HepG2 (cell line): ENCODE results near the gene MYO1B. TPM values are rescaled to one million over a fixed set of nuclear protein-coding genes. Genes with fewer than 3 reads are reported as not detected.

Source experiments
- ATM ChIP-seq: fragments of 450-650 bp; IDR thresholded peaks from 2 replicates; pipeline ENCODE4 v1.7.1; 2017; ENCODE audit warnings: mild to moderate bottlenecking, borderline replicate concordance
- FOXA3 ChIP-seq: IDR thresholded peaks from 2 replicates; pipeline ENCODE4 v1.6.1; 2016; ENCODE audit warnings: missing genetic modification reagents, missing compliant biosample characterization
- ISL2 ChIP-seq: sonication (generic); formaldehyde crosslinking; IDR thresholded peaks from 2 replicates; pipeline ENCODE4 v1.5.0; 2020; ENCODE audit warnings: missing genetic modification reagents
- NR2C2 ChIP-seq: sonication (generic); formaldehyde crosslinking; IDR thresholded peaks from 2 replicates; pipeline ENCODE4 v1.4.0; 2020; ENCODE audit warnings: missing genetic modification reagents, mild to moderate bottlenecking, moderate library complexity, borderline replicate concordance
- SP2 ChIP-seq: sonication (generic); formaldehyde crosslinking; IDR thresholded peaks from 2 replicates; pipeline ENCODE4 v1.5.1; 2020; ENCODE audit warnings: mild to moderate bottlenecking, missing genetic modification reagents
- WIZ ChIP-seq: sonication (generic); formaldehyde crosslinking; IDR thresholded peaks from 2 replicates; pipeline ENCODE4 v1.5.1; 2020; ENCODE audit warnings: mild to moderate bottlenecking, missing genetic modification reagents
- ZBTB20 ChIP-seq: sonication (generic); formaldehyde crosslinking; IDR thresholded peaks from 2 replicates; pipeline ENCODE4 v1.8.1; 2023; ENCODE audit warnings: missing genetic modification reagents, low read depth, mild to moderate bottlenecking, borderline replicate concordance
- ZNF605 ChIP-seq: sonication (generic); formaldehyde crosslinking; IDR thresholded peaks from 2 replicates; pipeline ENCODE4 v1.8.0; 2022; ENCODE audit warnings: mild to moderate bottlenecking, missing genetic modification reagents
- ZNF75D ChIP-seq: sonication (generic); formaldehyde crosslinking; IDR thresholded peaks from 2 replicates; pipeline ENCODE4 v1.8.1; 2023; ENCODE audit warnings: missing genetic modification reagents, mild to moderate bottlenecking, borderline replicate concordance
- ZZZ3 ChIP-seq: sonication (generic); formaldehyde crosslinking; IDR thresholded peaks from 2 replicates; pipeline ENCODE4 v1.4.0; 2020; ENCODE audit warnings: missing genetic modification reagents, mild to moderate bottlenecking, borderline replicate concordance
- polyA plus RNA-seq, 8 experiments: library from polyadenylated mRNA; depleted of rRNA in 3 of 8; stranded (reverse) in 7 of 8; unstranded in 1 of 8; fragments of >200 nt; fragmentation: Illumina TruSeq in 4 of 8; extraction: Trizol in 4 of 8; gene quantifications; 2 replicates each; pipeline versions ENCODE4 v1.2.1 to v1.2.3, GENCODE V29; 2011 to 2016; ENCODE audit warnings: low read depth in 4 of 8, missing spikeins in 1 of 8, mixed read lengths in 1 of 8; ENCODE audit not compliant: insufficient read depth in 1 of 8
- total RNA-seq, 5 experiments: library from RNA; depleted of rRNA; stranded (reverse); fragments of >200 nt; fragmentation: Illumina TruSeq; extraction: Trizol; gene quantifications; 2 replicates each; pipeline ENCODE4 v1.2.3, GENCODE V29; 2016; ENCODE audit warnings: low read depth in 1 of 5
- TF ChIP-seq, protein P1 (sequence below): sonication (generic); formaldehyde crosslinking; IDR thresholded peaks from 2 replicates; pipeline ENCODE4 v1.8.0; 2022; ENCODE audit warnings: mild to moderate bottlenecking, missing genetic modification reagents, borderline replicate concordance
- TF ChIP-seq, protein P2 (sequence below): IDR thresholded peaks from 2 replicates; pipeline ENCODE4 v1.6.1; 2012; ENCODE audit warnings: low read depth, low read length, improper control_type of control experiment
- TF ChIP-seq, protein P3 (sequence below): sonication (generic); formaldehyde crosslinking; IDR thresholded peaks from 2 replicates; pipeline ENCODE4 v1.4.0; 2020; ENCODE audit warnings: missing genetic modification reagents
- TF ChIP-seq, protein P4 (sequence below): sonication (generic); formaldehyde crosslinking; conservative IDR thresholded peaks from 2 replicates; pipeline ENCODE4 v1.4.0; 2020; ENCODE audit warnings: missing genetic modification reagents

The MYO1B gene
- total and polyA plus RNA-seq, 2 of the 13 experiments (the other 11 are each of a cell fraction or from before 2014, with no cell fraction given): 36.9 to 89.8 TPM

DNA sequence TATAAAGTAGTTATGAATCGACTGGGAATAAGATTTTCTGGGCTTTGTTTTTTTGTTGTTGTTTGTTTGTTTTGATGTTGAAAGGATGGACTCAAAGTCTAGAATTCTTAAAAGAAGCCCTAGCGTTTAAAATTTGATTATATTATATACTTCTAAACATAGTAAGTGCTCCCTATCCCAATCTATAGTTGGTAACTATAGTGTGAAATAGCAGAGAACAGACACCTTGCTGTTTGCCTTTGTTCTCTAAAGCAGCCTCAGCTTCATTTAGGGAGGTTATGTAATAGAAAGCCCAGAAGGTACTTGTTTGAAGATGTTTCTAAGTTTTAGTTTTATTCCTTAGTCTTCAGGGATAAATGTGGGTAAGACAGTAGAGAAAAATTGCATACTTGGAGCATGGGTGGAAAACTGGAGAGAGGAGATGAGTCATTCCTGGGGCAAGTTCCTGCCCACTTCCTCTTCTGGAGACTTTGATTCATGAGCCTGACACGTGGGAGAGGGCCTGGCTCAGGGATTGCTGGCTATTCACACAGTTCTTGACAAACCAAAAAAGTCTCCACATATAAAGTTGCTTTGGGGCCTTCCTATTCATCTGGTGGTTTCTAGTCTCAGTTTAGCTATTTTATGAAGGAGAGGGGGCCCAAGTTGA, 131.9 kb downstream of the MYO1B start (continued):
- TF ChIP-seq SP2 (CRISPR knock-in tag): no peak
- TF ChIP-seq, protein P1, sequence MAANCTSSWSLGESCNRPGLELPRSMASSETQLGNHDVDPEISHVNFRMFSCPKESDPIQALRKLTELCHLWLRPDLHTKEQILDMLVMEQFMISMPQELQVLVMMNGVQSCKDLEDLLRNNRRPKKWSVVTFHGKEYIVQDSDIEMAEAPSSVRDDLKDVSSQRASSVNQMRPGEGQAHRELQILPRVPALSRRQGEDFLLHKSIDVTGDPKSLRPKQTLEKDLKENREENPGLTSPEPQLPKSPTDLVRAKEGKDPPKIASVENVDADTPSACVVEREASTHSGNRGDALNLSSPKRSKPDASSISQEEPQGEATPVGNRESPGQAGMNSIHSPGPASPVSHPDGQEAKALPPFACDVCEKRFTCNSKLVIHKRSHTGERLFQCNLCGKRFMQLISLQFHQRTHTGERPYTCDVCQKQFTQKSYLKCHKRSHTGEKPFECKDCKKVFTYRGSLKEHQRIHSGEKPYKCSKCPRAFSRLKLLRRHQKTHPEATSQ: no peak
- TF ChIP-seq ZNF605: peak; percentile 55
- no peak for TF ChIP-seq NR2C2 (CRISPR knock-in tag)
- TF ChIP-seq, protein P2, sequence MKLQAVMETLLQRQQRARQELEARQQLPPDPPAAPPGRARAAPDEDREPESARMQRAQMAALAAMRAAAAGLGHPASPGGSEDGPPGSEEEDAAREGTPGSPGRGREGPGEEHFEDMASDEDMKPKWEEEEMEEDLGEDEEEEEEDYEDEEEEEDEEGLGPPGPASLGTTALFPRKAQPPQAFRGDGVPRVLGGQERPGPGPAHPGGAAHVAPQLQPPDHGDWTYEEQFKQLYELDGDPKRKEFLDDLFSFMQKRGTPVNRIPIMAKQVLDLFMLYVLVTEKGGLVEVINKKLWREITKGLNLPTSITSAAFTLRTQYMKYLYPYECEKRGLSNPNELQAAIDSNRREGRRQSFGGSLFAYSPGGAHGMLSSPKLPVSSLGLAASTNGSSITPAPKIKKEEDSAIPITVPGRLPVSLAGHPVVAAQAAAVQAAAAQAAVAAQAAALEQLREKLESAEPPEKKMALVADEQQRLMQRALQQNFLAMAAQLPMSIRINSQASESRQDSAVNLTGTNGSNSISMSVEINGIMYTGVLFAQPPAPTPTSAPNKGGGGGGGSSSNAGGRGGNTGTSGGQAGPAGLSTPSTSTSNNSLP: peak; percentile 13; the same call in 1 of the 2 replicates
- TF ChIP-seq ZNF75D: no peak
- no peak for TF ChIP-seq ZZZ3 (CRISPR knock-in tag)
- TF ChIP-seq, protein P3, sequence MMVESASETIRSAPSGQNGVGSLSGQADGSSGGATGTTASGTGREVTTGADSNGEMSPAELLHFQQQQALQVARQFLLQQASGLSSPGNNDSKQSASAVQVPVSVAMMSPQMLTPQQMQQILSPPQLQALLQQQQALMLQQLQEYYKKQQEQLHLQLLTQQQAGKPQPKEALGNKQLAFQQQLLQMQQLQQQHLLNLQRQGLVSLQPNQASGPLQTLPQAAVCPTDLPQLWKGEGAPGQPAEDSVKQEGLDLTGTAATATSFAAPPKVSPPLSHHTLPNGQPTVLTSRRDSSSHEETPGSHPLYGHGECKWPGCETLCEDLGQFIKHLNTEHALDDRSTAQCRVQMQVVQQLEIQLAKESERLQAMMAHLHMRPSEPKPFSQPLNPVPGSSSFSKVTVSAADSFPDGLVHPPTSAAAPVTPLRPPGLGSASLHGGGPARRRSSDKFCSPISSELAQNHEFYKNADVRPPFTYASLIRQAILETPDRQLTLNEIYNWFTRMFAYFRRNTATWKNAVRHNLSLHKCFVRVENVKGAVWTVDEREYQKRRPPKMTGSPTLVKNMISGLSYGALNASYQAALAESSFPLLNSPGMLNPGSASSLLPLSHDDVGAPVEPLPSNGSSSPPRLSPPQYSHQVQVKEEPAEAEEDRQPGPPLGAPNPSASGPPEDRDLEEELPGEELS (CRISPR knock-in tag): peak; percentile 62
- TF ChIP-seq, protein P4, sequence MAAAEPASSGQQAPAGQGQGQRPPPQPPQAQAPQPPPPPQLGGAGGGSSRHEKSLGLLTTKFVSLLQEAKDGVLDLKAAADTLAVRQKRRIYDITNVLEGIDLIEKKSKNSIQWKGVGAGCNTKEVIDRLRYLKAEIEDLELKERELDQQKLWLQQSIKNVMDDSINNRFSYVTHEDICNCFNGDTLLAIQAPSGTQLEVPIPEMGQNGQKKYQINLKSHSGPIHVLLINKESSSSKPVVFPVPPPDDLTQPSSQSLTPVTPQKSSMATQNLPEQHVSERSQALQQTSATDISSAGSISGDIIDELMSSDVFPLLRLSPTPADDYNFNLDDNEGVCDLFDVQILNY (CRISPR knock-in tag): no peak
- peak; percentile 73; the same call in 1 of the 2 replicates for TF ChIP-seq ZBTB20 (CRISPR knock-in tag)
- 0 out of 2 replicates have a peak, but pooled peaks have one; percentile 72 for TF ChIP-seq WIZ (CRISPR knock-in tag)
- peak; percentile 54 for TF ChIP-seq FOXA3
- TF ChIP-seq ISL2: 0 out of 2 replicates have a peak, but pooled peaks have one; percentile 54
- no peak for TF ChIP-seq ATM
